GM12873 (cell line): ENCODE measurements around the gene GHRHR.

Experiments used
- TF ChIP-seq, protein P1 (sequence below): IDR thresholded peaks from 2 replicates; pipeline ENCODE4 v1.5.1; 2012; ENCODE audit warnings: low read depth, mild to moderate bottlenecking, moderate library complexity, low read length, control low read depth; ENCODE audit not compliant: insufficient read depth; ENCODE audit errors: missing control alignments

GHRHR gene

DNA sequence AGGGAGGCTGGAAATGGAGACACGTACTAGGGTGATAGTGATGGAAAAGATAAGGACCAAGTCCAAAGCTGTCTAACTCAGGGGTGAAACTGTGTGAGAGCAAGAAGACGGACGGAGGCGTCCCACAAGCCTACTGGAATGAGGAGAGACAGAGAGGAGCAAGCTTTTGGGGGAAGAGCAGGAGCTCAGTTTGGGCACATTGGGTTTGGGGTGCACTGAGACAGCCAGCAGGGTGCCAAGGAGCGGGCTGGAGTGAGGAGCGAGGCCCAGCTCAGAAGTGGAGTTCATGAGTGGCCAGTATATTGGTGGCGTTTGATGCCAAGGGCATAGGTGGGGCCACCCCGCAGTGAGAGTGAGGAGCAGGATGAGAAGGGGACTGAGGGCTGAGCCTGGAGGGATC is 22.6 kb downstream of the GHRHR start:
- TF ChIP-seq, protein P1, sequence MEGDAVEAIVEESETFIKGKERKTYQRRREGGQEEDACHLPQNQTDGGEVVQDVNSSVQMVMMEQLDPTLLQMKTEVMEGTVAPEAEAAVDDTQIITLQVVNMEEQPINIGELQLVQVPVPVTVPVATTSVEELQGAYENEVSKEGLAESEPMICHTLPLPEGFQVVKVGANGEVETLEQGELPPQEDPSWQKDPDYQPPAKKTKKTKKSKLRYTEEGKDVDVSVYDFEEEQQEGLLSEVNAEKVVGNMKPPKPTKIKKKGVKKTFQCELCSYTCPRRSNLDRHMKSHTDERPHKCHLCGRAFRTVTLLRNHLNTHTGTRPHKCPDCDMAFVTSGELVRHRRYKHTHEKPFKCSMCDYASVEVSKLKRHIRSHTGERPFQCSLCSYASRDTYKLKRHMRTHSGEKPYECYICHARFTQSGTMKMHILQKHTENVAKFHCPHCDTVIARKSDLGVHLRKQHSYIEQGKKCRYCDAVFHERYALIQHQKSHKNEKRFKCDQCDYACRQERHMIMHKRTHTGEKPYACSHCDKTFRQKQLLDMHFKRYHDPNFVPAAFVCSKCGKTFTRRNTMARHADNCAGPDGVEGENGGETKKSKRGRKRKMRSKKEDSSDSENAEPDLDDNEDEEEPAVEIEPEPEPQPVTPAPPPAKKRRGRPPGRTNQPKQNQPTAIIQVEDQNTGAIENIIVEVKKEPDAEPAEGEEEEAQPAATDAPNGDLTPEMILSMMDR = no peak

DNA sequence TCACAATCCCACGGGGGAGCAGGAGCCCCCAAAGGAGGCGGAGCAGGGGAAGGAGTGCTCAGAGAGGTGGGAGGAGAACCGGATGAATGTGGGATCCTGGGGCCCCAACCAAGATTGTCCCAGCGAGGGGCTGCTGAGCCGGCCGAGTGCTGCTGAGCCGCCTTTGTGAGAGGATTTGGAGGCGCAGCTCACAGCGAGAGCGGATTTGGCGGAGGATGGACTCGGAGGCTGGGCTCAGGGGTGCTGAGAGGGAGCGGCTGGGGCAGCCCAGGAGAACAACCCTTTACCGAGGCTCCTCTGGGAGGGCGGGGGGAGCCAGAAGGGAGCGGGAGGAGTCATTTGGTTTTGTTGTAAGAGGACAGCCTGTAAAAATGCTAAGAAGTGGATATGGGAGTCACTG is 23.0 kb downstream of the GHRHR start:
- TF ChIP-seq, protein P1 = no peak

DNA sequence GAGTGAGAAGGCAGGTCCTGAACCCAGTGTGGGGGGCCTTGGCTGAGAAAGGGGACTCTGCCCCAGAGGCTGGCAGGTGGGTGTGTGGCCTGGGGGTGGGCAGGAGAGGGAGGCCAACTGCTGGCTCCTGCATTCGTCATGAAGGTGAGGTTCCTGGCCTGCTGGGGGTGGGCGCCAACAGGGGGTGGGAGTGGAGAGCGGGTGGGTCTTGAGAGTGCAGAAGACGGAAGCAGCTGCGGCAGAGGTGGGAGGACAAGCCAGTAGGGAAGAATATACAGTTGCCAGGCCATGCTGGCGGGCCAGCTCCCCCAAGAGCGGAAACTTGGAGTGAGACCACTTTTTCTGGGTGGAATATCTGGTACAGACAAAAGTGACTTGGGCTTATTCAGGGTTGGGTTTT is 23.4 kb downstream of the GHRHR start:
- TF ChIP-seq, protein P1 = no peak

DNA sequence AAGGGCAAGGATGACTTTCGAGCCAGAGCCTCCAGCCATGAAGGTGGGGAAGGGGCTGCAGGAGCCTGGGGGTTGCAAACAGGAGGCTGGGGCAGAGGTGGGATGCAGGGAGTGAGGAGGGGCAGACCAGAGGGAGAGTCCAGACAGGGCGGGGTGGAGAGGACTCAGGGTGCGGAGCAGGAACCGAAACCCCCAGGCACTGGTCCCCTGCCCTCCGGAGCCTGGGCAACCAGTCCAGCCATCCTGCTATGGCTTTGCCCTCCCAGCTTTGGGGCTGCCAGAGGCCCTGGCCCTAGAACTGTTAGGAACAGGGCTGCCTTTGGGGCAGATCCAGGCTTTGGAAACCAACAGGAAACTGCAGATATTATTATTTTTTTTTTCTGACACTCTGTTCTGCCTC is 24.2 kb downstream of the GHRHR start:
- TF ChIP-seq, protein P1 = no peak

DNA sequence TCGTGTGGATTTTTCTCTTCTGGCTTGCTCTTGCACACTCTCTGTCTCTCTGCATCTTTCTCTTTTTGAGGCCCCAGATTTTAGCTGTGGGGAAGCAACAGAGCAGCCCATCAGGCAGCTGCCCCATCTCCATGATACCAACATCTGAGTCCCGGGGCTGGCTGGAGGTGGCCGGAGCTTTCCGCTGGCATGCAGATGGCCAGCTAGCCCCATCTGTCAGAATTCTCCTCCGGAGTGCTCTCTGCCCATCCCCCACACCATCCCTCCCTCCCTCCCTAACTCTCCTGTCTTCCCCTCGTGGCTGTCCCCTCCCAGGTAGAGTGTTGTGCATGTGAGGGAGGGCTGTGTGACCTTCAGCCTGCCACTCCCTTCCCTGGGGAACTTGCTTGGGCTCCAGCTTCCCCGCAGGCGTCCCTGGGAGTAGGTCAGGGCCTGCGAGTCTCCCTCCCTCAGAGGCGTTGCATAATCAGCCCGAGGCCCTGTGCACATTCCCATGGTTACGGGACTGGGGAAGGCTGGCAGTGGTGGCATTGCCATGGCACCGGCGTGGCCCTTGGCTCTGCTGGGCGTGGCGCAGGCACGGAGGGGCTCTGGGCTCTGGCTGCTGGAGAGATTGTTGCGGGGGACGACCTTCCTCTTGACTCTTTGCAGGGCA is 24.7 kb downstream of the GHRHR start:
- TF ChIP-seq, protein P1 = no peak

DNA sequence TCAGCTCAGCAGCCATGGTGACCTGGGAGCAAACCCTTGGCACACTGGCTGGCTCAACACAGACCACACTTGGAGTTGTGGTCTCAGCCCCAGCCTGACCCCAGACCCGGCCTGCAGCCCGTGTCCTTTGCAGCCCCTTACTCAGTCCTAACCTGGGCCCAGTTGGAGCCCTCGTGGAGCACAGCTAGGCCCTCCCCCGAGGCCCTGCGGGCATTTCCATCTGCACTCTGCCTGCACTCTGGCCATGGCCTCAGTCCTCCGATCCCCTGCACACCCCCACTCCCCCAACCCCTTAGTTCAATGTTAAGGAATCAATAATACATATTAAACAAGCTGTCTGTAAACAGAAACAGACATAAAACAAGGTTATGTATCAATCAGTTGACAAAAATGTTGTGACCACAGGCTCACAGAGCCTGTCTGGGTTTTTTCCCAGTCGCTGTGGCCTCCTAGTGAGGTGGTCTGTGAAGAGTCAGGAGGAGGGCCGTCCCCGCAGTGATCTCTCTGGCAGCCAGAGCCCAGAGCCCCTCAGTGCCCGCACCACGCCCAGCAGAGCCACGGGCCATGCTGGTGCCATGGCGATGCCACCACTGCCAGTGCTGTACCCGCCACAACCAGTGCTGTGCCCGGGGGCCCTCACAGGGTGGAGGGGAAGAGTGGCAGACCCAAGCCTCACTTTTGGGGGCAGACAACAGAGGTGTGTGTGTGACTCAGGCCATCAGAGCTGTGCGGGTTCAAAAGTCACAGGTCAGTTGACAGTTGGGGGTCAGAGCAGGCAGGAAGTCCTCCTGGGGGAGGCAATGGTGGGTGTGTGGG is 25.5 kb downstream of the GHRHR start:
- TF ChIP-seq, protein P1 = no peak

DNA sequence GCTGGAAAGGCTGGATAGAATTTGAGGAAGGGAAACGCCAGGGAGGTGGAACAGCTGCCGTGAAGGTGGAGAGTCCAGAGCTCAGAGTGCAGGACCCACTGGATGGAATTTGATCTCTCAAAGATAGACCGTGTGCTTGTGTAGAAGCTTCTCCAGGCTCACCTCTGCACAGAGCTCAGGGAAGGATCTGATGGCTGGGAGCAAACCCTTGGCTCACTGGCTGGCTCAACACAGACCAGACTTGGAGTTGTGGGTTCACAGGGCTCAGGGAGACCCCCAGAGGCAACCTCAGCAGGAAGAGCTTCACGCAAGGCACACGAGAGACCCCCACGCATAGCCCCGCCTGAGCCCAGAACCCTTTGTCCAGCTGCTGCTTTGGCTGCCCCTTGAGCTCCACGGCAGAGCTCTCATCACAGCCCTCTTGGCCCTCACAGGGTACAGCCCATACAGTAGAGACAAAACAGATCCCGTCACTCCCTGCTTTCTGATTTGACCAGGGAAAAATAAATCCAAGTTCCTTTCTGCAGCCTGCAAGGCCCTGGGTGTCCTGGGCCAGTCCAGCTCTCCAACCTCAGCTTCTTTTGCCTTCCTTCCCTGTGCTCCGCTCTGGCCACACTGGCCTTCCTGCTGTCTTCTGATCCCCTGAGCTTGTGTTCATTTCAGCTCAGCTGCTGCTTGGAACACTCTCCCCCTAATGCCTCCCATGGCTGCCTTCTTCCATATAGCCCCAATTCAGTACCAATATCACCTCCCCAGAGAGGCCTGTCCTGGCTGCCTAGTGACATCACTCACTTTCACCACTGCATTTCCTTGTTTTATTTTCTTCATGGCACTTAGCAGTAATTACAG is 26.3 kb downstream of the GHRHR start:
- TF ChIP-seq, protein P1 = no peak
